Thyroid gland (tissue), 4 donors: ENCODE data around the gene GGT5. TPM values are rescaled to one million over a fixed set of nuclear protein-coding genes. Genes with fewer than 3 reads are reported as not detected.

ENCODE experiments used
- DNase-seq, 2 donors: peaks; one replicate each; pipeline ENCODE4 v3.0.0-alpha.2; 2019
- H3K27ac ChIP-seq, 3 donors: fragments of 200-600 bp; sonication (generic); 1 replicate in 2 of 3; 2 replicates in 1 of 3; pipeline ENCODE4 v1.5.1; 2016 to 2019; ENCODE audit warnings: mild to moderate bottlenecking in 1 of 3, moderate library complexity in 1 of 3
- H3K27me3 ChIP-seq: fragments of 200-600 bp; sonication (generic); one replicate; pipeline ENCODE4 v1.5.1; 2019
- H3K36me3 ChIP-seq, 2 donors: fragments of 200-600 bp; sonication (generic); one replicate each; pipeline ENCODE4 v1.5.1; 2016 to 2019
- H3K4me1 ChIP-seq, 2 donors: fragments of 200-600 bp; sonication (generic); one replicate each; pipeline ENCODE4 v1.5.1; 2017 to 2019
- H3K4me3 ChIP-seq, 3 donors: fragments of 200-600 bp; sonication (generic); replicated peaks in 1 of 3; 1 replicate in 2 of 3; 2 replicates in 1 of 3; pipeline ENCODE4 v1.5.1; 2016; ENCODE audit warnings: mild to moderate bottlenecking in 1 of 3
- H3K9me3 ChIP-seq: fragments of 200-600 bp; sonication (generic); one replicate; pipeline ENCODE4 v1.5.1; 2017
- CTCF ChIP-seq, 6 experiments: fragments of 200-600 bp in 3 of 6; fragments of 450-650 bp in 3 of 6; sonication (generic) in 3 of 6; IDR thresholded peaks; one replicate each; pipeline ENCODE4 v1.5.1; 2016 to 2019; ENCODE audit warnings: antibody characterized with exemption in 6 of 6, mild to moderate bottlenecking in 2 of 6, inconsistent platforms in 1 of 6, moderate library complexity in 1 of 6
- POLR2A ChIP-seq, 2 donors: fragments of 450-650 bp; IDR thresholded peaks; one replicate each; pipeline ENCODE4 v1.6.1; 2017; ENCODE audit warnings: antibody characterized with exemption in 2 of 2, mild to moderate bottlenecking in 2 of 2, moderate library complexity in 1 of 2
- WGBS, 2 donors: methylation state at CpG; one replicate each; pipeline ENCODE4 v1.1.5; 2017; 5-methylcytosine and 5-hydroxymethylcytosine counted together
- intact Hi-C: fragments of 100-400 bp; cut with DNase I; formaldehyde crosslinking; loops from one replicate; pipeline ENCODE4 v1.15.1; 2023
- total RNA-seq, 4 donors: library from RNA; depleted of rRNA; stranded (reverse); fragments of >200 nt; gene quantifications; one replicate each; pipeline ENCODE4 v1.2.3, GENCODE V29; 2016

The GGT5 gene
- total RNA-seq, 4 donors from 2014 or later: 59.0 to 99.3 (median 86.3) TPM

DNA sequence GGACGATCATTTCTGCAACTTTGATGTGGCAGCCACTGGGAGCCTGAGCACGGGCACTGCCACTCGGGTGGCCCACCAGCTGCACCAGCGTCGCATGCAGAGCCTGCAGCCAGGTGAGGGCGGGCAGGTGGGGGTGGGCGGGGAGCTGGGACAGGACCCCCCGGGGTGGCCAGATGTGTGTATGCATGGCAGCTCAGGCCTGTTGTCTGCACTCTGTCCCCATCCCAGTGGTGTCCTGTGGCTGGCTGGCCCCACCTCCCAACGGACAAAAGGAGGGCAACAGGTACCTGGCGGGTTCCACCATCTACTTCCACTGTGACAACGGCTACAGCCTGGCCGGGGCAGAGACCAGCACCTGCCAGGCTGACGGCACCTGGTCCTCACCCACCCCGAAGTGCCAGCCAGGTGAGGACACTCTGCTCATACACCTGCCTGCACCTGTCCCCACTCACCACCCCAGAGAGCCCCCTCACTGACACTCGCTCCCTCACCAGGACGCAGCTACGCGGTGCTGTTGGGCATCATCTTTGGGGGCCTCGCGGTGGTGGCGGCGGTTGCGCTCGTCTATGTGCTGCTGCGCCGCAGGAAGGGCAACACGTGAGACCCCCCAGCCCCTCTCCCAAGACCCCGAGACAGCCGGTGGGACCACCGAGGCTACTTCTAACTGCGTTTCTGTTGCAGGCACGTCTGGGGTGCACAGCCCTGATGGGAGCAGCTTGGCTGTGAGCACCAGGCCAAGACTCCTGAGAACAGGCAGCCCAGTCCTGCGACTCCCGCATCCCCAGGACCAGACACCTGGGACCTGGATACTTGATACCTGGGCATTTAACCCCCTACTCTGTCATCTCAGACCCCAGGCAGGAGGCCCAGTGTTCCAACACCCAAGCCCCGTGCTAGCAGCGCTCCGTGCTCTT lies 56.9 kb downstream of the GGT5 start:
- Histone ChIP-seq H3K27me3 (no peaks in the 10 kb centered on the region), H3K27ac (peak overlapping the region in 2 of 3 donors; percentile 87 to 91), H3K36me3 (no peaks in the 10 kb centered on the region), H3K4me1 (peaks cover 18 to 32% of the 10 kb centered on the region in 2 donors), H3K9me3 (no peaks in the 10 kb centered on the region), H3K4me3 (no peak overlapping the region)
- DNase-seq: no peak
- 91 to 92% methylated on average over 18 to 30 of the region's 37 CpGs for WGBS, 2 donors
- TF ChIP-seq CTCF (IDR thresholded peaks at IDR 0.05) (no peak), POLR2A (IDR thresholded peaks at IDR 0.05) (no peak)
- intact Hi-C loops: loop anchor here (2.0 kb wide), 1 partner anchor 59 kb away; no protein-coding TSS in a partner anchor

DNA sequence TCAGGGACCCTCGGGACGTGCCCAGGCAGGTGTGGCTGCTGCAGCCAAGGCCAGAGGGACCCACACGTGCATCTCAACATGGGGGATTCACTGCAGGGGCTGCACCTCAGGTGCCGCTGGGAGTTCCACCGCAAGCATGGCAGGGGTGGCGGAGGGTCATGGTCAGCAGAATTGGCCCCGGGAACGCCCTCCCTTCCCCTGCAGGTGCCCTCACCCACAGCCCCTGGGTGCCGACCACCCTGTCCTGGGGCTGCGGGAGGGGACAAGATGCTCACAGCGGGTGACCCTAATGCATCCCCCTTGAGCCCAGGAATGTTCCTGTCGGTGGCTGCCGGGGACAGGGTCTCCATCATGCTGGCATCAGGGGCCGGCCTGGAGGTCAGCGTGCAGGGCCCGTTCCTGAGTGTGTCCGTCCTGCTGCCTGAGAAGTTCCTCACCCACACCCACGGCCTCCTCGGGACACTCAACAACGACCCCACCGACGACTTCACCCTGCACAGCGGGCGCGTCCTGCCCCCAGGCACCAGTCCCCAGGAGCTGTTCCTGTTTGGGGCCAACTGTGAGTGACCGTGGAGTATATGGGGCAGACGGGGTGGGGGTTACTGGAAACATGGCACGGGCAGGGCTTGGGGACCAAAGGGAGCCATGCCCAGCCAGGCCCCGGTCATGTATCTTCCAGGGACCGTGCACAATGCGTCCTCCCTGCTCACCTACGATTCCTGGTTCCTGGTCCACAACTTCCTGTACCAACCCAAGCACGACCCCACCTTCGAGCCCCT lies 57.8 kb downstream of the GGT5 start:
- Histone ChIP-seq H3K4me1 (peaks cover 20 to 39% of the 10 kb centered on the region in 2 donors), H3K9me3 (no peaks in the 10 kb centered on the region), H3K36me3 (no peaks in the 10 kb centered on the region), H3K27ac (no peak overlapping the region), H3K4me3 (no peak overlapping the region), H3K27me3 (no peaks in the 10 kb centered on the region)
- intact Hi-C loops: no loop called here
- WGBS, 2 donors: 85 to 96% methylated on average over 18 to 21 of the region's 34 CpGs
- DNase-seq: no peak
- no peak for TF ChIP-seq POLR2A (IDR thresholded peaks at IDR 0.05)
- TF ChIP-seq CTCF (IDR thresholded peaks at IDR 0.05): no peak

- H3K4me3 ChIP-seq: no peak overlapping the region
- no peaks in the 10 kb centered on the region for H3K9me3 ChIP-seq
- TF ChIP-seq CTCF (IDR thresholded peaks at IDR 0.05) (no peak), POLR2A (IDR thresholded peaks at IDR 0.05) (no peak)
- WGBS, 2 donors: 92% methylated on average over 5 of the region's 15 CpGs; no CpG with 5 or more reads in 1 of the 2 donors
- peaks cover 28 to 43% of the 10 kb centered on the region in 2 donors for H3K4me1 ChIP-seq
- no peak for DNase-seq
- H3K27me3 ChIP-seq: no peaks in the 10 kb centered on the region
- intact Hi-C loops: no loop called here
- H3K27ac ChIP-seq: no peak overlapping the region
- no peaks in the 10 kb centered on the region for H3K36me3 ChIP-seq
Measured at GRCh38 chr22:24186352-24186740, 58.5 kb downstream of the GGT5 start.

DNA sequence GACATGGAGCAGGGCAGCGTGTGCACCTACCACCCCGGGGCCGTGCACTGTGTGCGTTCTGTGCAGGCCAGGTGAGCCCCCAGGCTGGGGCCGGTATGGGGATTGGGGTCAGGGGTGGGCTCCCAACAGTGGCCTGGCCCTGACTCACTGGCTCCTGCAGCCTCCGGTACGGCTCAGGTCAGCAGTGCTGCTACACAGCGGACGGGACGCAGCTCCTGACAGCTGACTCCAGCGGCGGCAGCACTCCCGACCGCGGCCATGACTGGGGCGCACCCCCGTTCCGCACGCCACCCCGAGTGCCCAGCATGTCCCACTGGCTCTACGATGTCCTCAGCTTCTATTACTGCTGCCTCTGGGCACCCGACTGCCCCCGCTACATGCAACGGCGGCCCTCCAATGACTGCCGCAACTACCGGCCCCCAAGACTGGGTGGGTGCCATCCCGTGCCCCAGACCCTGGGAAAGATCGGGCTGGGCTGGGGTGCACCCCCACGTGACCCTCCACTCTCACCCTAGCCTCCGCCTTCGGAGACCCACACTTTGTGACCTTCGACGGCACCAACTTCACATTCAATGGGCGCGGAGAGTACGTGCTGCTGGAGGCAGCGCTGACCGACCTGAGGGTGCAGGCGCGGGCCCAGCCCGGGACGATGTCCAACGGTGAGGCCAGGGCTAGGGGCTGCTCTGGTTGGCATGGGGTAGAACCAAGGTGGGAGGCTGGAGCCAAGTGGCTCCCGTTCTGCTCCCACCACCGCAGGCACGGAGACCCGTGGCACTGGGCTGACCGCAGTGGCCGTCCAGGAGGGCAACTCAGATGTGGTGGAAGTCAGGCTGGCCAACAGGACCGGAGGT lies 59.2 kb downstream of the GGT5 start:
- no peak overlapping the region for H3K27ac ChIP-seq
- no peak overlapping the region for H3K4me3 ChIP-seq
- H3K9me3 ChIP-seq: no peaks in the 10 kb centered on the region
- intact Hi-C loops: no loop called here
- no peaks in the 10 kb centered on the region for H3K27me3 ChIP-seq
- 96% methylated on average over 36 to 41 of the region's 51 CpGs for WGBS, 2 donors
- TF ChIP-seq CTCF (IDR thresholded peaks at IDR 0.05) (no peak), POLR2A (IDR thresholded peaks at IDR 0.05) (no peak)
- no peaks in the 10 kb centered on the region for H3K36me3 ChIP-seq
- no peak for DNase-seq
- peaks cover 31 to 42% of the 10 kb centered on the region in 2 donors for H3K4me1 ChIP-seq
